GM18868 (cell line): ENCODE results near the gene STPG1.
A peak's percentile ranks its signal among the peaks of the same experiment; 100 is the strongest.

Source experiments
- ATAC-seq: cut with Tn5 transposase; IDR thresholded peaks from one replicate; pipeline ENCODE4 v1.9.1; 2021; ENCODE audit warnings: mild to moderate bottlenecking, moderate library complexity; ENCODE audit not compliant: unreplicated experiment

STPG1 gene

GRCh38 chr1:24373710-24374109 lies 39.9 kb downstream of the STPG1 start:
- ATAC-seq: no peak

- peak; percentile 67 for ATAC-seq
Measured at GRCh38 chr1:24373044-24373443, 40.5 kb downstream of the STPG1 start.

- no peak for ATAC-seq
Measured at GRCh38 chr1:24369801-24370200, 43.8 kb downstream of the STPG1 start.

- ATAC-seq: no peak
Measured at GRCh38 chr1:24369199-24369598, 44.4 kb downstream of the STPG1 start.

GRCh38 chr1:24366707-24367106 lies 46.9 kb downstream of the STPG1 start:
- no peak for ATAC-seq

GRCh38 chr1:24364975-24365678 lies 48.5 kb downstream of the STPG1 start:
- peak; percentile 72 for ATAC-seq

- no peak for ATAC-seq
Measured at GRCh38 chr1:24364605-24364974, 49.0 kb downstream of the STPG1 start.

- no peak for ATAC-seq
Measured at GRCh38 chr1:24363994-24364393, 49.6 kb downstream of the STPG1 start.

- no peak for ATAC-seq
Measured at GRCh38 chr1:24362982-24363614, 50.5 kb downstream of the STPG1 start.

- no peak for ATAC-seq
Measured at GRCh38 chr1:24362396-24362795, 51.2 kb downstream of the STPG1 start.

- no peak for ATAC-seq
Measured at GRCh38 chr1:24361811-24362210, 51.8 kb downstream of the STPG1 start.

GRCh38 chr1:24360681-24361080 lies 52.9 kb downstream of the STPG1 start:
- ATAC-seq: no peak

- ATAC-seq: no peak
Measured at GRCh38 chr1:24357038-24357437, 56.5 kb downstream of the STPG1 start.

GRCh38 chr1:24355466-24355865 lies 58.1 kb downstream of the STPG1 start:
- no peak for ATAC-seq

- ATAC-seq: no peak
Measured at GRCh38 chr1:24353292-24353891, 60.2 kb downstream of the STPG1 start.

GRCh38 chr1:24351918-24352627 lies 61.5 kb downstream of the STPG1 start:
- ATAC-seq: no peak

- peak; percentile 69 for ATAC-seq
Measured at GRCh38 chr1:24351247-24351646, 62.3 kb downstream of the STPG1 start.

- ATAC-seq: no peak
Measured at GRCh38 chr1:24349891-24350290, 63.7 kb downstream of the STPG1 start.

GRCh38 chr1:24348196-24348595 lies 65.4 kb downstream of the STPG1 start:
- ATAC-seq: no peak

GRCh38 chr1:24347159-24347934 lies 66.2 kb downstream of the STPG1 start:
- no peak for ATAC-seq

- ATAC-seq: no peak
Measured at GRCh38 chr1:24345334-24345733, 68.2 kb downstream of the STPG1 start.
